ENCODE data around the gene HSF4.

Gene HSF4

DNA sequence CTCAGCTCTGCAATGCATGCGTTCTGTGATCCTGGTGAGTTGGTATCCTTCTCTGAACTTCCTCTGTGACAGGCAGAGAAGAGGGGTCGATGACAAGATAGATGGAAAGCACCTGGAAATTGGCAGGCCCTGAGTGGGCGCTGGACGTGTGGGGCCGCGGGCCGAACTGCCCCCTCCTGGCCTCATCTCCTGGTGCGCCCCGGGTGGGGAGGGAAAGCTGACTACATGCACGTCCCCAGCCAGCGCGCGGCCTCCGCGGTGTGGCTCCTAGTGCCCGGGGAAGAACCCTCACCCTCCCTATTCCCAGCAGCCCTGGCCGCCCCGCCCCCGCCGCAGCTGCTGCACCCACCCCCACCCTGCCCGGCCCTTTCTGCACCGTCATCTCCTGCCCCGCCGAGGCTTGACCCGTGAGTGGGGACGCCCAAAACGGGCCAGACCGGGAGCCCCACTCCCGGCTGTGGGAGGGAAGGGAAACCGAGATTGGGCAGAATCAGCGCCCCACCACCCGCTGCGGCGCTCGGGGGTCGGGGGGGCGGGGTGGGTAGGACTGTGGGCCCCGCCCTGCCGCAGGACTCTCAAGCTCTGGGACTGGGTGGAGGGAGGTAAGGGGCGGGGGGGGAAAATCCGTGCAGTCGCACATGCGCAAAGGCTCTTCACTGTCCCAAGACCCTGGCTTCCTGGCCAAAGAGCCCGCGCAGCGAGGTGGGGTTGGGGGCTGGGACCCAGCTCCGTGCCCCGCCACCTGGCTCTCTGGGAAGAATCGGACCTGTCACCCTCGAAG, 5.8 kb downstream of the HSF4 start, which contains the start of gene NOL3:
TSS of gene NOL3 (plus strand) at position 371 of the 781 bp plus-strand sequence.
- DNase-seq (ENCODE audit: low spot score) (no peak), ATAC-seq (ENCODE audit: low read depth) (peak; percentile 47)
- Histone ChIP-seq H3K4me3 (ENCODE audit: severe bottlenecking) (peak within 1 kb of the TSS; percentile 39), H3K36me3 (ENCODE audit: low read depth) (peaks cover 5% of the 10 kb centered on the region), H3K9me3 (ENCODE audit: severe bottlenecking) (no peaks in the 10 kb centered on the region), H3K27ac (ENCODE audit: poor library complexity, severe bottlenecking) (peak within 1 kb of the TSS; percentile 73), H3K4me1 (ENCODE audit: insufficient read depth, poor library complexity, severe bottlenecking) (peaks cover 21% of the 10 kb centered on the region), H3K27me3 (ENCODE audit: insufficient read depth, poor library complexity, severe bottlenecking) (no peaks in the 10 kb centered on the region)
- TF ChIP-seq, protein P1, sequence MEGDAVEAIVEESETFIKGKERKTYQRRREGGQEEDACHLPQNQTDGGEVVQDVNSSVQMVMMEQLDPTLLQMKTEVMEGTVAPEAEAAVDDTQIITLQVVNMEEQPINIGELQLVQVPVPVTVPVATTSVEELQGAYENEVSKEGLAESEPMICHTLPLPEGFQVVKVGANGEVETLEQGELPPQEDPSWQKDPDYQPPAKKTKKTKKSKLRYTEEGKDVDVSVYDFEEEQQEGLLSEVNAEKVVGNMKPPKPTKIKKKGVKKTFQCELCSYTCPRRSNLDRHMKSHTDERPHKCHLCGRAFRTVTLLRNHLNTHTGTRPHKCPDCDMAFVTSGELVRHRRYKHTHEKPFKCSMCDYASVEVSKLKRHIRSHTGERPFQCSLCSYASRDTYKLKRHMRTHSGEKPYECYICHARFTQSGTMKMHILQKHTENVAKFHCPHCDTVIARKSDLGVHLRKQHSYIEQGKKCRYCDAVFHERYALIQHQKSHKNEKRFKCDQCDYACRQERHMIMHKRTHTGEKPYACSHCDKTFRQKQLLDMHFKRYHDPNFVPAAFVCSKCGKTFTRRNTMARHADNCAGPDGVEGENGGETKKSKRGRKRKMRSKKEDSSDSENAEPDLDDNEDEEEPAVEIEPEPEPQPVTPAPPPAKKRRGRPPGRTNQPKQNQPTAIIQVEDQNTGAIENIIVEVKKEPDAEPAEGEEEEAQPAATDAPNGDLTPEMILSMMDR (IDR thresholded peaks at IDR 0.05; ENCODE audit: poor library complexity, severe bottlenecking), result peak; percentile 13

DNA sequence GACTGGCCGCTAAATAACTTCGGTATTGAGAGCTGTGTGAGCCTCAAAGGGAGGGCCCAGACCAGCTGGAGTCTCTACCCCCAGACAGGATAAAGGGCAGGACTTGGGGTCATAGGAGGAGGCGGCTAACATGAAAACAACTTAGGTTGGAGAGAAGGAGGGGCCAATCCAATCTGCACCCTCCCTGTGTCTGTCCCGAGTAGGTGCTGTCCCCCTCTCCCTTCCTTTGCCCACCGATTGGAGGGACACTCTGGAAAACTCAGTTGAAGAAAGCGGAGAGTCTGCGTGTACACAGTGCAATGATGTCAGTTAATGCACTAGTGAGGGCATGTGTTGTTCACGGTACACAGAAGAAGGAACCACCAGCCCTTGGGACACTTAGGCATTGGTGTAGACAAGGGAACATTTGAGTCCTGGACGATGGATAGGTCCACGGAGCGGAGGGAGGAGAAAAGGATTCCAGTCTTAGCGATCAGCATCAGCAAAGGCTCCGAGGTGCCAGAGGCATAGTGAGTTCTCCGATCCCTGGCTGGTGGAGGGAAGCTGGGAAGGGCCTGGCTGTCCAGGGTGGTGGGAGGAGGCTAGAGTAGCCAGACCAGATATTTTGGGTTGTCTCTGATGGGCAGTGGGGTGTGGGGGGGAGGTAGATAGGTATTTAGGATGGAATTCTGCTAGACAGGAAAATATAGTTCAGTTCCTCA, 6.6 kb downstream of the HSF4 start:
- ATAC-seq (ENCODE audit: low read depth) (peak; percentile 2), DNase-seq (ENCODE audit: low spot score) (no peak)
- H3K27ac ChIP-seq (ENCODE audit: poor library complexity, severe bottlenecking), result peak overlapping the region; percentile 73
- peak overlapping the region; percentile 39 for H3K4me3 ChIP-seq (ENCODE audit: severe bottlenecking)
- H3K36me3 ChIP-seq (ENCODE audit: low read depth), result peaks cover 9% of the 10 kb centered on the region
- H3K27me3 ChIP-seq (ENCODE audit: insufficient read depth, poor library complexity, severe bottlenecking), result no peaks in the 10 kb centered on the region
- no peaks in the 10 kb centered on the region for H3K9me3 ChIP-seq (ENCODE audit: severe bottlenecking)
- peaks cover 21% of the 10 kb centered on the region for H3K4me1 ChIP-seq (ENCODE audit: insufficient read depth, poor library complexity, severe bottlenecking)
- TF ChIP-seq, protein P1 (IDR thresholded peaks at IDR 0.05; ENCODE audit: poor library complexity, severe bottlenecking), result no peak

DNA sequence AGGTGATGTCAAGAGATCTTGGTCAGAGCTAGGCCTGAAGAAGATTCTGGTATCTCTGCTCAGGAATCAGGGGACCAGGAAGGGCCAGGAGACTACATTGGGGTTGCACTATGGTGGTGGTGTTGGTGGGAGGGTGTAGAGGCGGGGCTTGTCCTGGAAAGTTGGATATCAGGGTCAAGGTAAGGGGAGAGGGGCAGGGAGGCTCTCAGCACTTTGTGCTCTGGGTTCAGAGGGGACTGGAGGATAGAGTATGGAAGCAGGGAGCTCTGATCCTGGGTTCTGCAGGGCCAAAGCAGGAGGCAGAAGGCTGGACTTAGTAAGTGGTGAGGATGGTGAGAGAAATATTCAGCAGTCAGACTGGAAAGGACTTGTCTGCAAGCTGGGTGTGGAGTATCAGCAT, 8.8 kb downstream of the HSF4 start:
- TF ChIP-seq, protein P1 (IDR thresholded peaks at IDR 0.05; ENCODE audit: poor library complexity, severe bottlenecking), result no peak
- Histone ChIP-seq H3K9me3 (ENCODE audit: severe bottlenecking) (no peaks in the 10 kb centered on the region), H3K36me3 (ENCODE audit: low read depth) (peaks cover 9% of the 10 kb centered on the region), H3K4me3 (ENCODE audit: severe bottlenecking) (peak overlapping the region; percentile 31), H3K4me1 (ENCODE audit: insufficient read depth, poor library complexity, severe bottlenecking) (peaks cover 21% of the 10 kb centered on the region), H3K27ac (ENCODE audit: poor library complexity, severe bottlenecking) (peak overlapping the region; percentile 80), H3K27me3 (ENCODE audit: insufficient read depth, poor library complexity, severe bottlenecking) (no peaks in the 10 kb centered on the region)
- no peak for ATAC-seq (ENCODE audit: low read depth)
- no peak for DNase-seq (ENCODE audit: low spot score)

DNA sequence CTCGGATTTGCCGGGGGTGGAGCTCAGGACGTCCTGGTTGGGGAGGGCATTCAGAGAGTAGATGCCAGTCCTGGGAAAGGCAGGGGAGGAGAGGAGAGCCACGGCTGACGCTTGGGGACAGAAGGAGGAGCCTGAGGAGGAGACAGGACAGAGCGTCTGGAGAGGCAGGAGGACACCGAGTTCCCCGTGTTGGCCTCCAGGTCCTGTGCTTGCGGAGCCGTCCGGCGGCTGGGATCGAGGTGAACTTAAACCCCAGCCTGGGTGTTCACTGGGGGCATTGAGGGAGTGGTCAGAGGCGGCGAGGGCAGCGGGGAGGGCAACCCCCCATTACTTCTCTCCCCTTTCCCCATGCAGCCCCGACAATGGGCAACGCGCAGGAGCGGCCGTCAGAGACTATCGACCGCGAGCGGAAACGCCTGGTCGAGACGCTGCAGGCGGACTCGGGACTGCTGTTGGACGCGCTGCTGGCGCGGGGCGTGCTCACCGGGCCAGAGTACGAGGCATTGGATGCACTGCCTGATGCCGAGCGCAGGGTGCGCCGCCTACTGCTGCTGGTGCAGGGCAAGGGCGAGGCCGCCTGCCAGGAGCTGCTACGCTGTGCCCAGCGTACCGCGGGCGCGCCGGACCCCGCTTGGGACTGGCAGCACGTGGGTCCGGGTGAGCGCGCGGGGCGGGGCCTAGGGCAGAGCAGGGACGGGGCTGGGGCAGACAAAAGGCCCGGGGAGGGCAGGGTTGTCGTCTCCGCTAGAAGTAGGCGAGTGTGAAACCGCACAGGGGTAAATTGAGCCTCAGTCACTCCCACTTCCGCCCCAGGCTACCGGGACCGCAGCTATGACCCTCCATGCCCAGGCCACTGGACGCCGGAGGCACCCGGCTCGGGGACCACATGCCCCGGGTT, 9.5 kb downstream of the HSF4 start:
- Histone ChIP-seq H3K27me3 (ENCODE audit: insufficient read depth, poor library complexity, severe bottlenecking) (no peaks in the 10 kb centered on the region), H3K4me3 (ENCODE audit: severe bottlenecking) (peak overlapping the region; percentile 31), H3K36me3 (ENCODE audit: low read depth) (peaks cover 9% of the 10 kb centered on the region), H3K9me3 (ENCODE audit: severe bottlenecking) (no peaks in the 10 kb centered on the region), H3K4me1 (ENCODE audit: insufficient read depth, poor library complexity, severe bottlenecking) (peaks cover 21% of the 10 kb centered on the region), H3K27ac (ENCODE audit: poor library complexity, severe bottlenecking) (peak overlapping the region; percentile 80)
- TF ChIP-seq, protein P1 (IDR thresholded peaks at IDR 0.05; ENCODE audit: poor library complexity, severe bottlenecking), result peak; percentile 20
- ATAC-seq (ENCODE audit: low read depth) (peak; percentile 72), DNase-seq (ENCODE audit: low spot score) (peak; percentile 95)
